ENCODE data around the gene DRC3.
"Not testable (repeated sequence)": the region's sequence is repeated elsewhere in the genome, so short reads cannot be mapped to it uniquely, and the experiment has no call there.

DRC3 gene, protein sequence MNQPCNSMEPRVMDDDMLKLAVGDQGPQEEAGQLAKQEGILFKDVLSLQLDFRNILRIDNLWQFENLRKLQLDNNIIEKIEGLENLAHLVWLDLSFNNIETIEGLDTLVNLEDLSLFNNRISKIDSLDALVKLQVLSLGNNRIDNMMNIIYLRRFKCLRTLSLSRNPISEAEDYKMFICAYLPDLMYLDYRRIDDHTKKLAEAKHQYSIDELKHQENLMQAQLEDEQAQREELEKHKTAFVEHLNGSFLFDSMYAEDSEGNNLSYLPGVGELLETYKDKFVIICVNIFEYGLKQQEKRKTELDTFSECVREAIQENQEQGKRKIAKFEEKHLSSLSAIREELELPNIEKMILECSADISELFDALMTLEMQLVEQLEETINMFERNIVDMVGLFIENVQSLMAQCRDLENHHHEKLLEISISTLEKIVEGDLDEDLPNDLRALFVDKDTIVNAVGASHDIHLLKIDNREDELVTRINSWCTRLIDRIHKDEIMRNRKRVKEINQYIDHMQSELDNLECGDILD

DNA sequence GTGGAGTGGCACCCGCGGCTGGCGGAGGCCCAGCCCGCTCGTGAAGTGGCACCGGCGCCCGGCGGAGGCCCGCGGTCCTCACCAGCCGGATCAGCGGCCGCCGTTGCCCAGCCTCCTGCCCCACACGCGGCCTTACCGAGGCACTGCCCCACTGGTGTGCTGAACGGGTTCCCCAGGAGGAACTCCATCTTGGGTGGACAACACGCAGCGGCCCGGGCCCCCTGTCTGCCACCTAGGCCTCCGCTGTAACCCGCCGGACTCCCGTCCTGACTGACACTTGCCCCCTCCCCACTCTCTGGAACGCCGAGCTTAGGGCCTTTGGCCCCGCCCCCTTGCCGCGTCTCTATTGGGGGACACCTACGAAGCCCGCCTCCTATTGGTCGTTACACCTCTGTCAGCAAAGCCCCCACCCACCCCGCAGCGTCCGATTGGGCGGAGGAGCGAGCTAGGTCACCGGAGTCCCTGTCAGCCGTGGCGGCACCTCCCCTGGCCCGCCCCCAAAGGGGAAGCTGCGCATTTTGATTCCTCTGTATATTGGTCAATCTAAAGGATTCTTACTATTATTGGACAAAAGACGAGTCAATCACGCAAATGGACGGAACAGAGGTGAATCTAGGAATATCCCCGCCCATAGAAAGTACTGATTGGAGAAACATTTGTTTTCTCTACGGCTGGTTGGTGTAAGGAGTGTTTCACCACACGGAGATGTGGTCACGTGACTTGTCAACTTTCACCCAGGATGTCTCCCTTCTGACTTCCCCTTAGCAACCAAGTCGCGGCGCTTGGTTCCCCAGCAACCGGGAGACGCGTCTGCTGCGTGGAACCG is at the start of gene DRC3, which contains the start of gene TOM1L2:
DRC3 (plus strand) TSS at position 737 of the 826 bp plus-strand sequence. CDS start 4,737 bp downstream, outside the sequence.
TOM1L2 (minus strand) TSS at position 275 of the 826 bp plus-strand sequence; CDS start at position 188, 87 bp downstream.
- DNase-seq = peak; percentile 100

DNA sequence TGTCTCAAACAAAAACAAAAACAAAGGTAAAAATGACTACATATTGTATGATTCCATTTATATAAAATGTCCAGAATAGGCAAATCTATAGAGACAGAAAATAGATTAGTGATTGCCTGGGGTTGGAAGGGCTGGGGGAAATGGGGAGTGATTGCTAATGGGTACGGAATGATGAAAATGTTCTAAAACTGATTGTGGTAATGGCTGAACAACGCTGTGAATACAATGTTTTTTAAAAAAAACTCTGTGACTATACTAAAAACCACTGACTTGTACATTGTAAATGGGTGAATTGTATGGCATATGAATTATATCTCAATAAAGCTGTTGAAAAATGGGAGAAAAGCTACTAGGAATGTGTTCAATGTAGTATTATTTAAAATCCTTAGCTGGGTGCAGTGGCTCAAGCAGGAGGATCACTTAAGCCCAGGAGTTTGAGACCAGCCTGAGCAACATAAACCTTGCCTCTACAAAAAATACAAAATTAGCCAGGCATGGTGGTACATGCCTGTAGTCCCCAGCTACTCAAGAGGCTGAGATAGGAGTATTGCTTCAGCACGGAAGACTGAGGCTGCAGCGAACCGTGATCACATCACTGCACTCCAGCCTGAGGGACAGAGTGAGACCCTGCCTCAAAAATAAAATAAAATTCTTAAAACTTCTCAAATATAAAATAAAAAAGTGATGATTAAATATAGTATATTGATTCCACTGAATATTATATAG is 48.4 kb upstream of the DRC3 start:
- DNase-seq = peak; percentile 57

DNA sequence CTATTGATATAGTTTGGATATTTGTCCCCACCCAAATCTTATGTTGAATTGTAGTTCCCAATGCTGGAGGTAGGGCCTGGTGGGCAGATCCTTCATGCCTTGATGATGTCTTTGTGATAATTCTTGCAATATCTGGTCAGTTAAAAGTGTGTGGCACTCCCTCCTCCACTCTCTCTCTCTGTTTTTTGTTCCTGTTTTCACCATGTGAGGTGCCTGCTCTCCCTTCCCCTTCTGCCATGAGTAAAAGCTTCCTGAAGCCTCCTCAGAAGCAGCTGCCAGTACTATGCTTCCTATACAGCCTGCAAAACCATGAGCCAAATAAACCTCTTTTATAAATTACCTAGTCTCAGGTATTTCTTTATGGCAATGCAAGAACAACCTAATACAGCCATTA is 47.8 kb upstream of the DRC3 start:
- DNase-seq = no peak

DNA sequence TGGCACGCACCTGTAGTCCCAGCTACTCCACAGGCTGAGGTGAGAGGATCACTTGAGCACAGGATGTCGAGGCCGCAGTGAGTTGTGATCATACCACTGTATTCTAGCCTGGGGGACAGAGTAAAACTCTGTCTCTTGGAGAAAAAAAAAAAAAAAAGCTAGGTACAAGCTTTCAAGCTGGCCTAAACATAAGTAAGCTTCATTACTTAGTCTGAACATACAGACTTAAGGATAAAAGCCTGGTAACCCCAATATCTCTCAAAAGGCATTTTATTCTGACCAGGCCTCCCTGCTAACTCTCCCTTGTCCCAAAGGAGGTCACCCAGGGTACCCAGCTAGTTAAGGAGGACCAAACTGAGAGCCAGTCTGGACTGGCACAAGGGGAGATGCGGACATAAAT is 46.6 kb upstream of the DRC3 start:
- no peak for DNase-seq

DNA sequence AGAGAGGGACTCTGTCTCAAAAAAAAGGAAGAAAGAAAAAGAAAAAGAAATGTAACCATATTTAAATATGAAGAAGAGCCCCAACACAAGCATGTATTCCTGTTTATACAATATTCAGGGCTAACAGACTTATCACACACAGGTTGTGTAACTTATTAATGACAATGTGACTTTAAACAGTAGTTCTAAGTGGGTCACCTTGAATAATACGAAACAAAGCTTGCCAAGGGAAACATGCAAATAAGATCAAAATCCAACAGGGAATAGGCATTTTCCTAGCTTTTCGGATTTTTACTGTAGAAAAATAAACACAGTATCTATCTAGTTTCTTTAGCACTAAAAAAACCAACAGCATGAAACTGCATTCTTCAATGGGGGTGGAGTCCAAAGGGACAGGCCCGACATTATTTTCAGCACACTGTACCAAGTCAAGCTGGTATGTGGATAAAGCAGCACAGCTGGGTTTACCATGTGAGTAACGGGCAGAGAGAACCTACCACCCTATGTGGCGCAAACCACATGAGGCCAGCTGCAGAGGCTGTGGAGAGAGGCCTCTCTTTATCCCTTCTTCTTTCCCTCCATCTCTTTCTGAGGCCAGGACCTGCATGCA is 45.7 kb upstream of the DRC3 start:
- no peak for DNase-seq

DNA sequence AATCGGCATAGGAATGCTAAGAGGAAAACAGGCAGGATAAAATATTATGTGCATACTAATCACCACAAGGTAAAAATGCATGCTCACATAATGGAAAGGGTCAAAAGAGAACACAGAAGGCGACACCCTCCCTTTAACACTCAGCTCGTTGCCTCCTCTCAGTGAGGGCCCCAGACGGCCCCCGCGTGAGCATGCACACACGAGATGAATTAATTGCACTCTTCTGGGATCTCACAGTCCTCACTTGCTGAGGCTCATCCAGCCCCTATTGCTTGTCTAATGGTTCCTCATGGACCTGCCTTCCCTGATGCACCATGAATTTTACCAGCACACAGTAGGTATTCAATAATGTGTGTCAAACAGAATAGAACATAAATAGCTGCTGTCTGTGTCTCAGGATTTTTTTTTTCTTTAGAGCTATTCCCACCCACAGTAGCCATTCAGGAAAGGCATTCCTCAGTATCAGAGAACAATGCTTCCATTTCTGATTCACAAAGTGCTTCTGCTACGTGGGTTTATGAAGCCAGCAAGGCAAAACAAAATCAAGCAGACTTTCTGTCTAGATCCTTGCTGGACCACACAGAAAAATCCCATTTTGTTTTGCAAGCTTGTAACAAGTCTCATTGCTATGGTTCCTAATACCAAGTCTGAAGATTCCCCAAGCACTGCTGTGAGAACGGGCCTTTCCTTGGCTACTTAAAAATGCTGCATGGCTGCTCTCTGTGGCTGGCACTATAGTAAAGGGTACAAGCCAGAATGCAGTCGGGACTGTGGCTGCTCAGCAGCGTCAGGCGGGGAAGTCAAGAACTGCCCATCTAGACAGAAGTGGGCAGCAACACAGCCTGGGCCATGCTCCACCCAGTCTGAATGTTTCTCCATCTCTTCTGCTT is 44.0 kb upstream of the DRC3 start:
- DNase-seq = no peak

DNA sequence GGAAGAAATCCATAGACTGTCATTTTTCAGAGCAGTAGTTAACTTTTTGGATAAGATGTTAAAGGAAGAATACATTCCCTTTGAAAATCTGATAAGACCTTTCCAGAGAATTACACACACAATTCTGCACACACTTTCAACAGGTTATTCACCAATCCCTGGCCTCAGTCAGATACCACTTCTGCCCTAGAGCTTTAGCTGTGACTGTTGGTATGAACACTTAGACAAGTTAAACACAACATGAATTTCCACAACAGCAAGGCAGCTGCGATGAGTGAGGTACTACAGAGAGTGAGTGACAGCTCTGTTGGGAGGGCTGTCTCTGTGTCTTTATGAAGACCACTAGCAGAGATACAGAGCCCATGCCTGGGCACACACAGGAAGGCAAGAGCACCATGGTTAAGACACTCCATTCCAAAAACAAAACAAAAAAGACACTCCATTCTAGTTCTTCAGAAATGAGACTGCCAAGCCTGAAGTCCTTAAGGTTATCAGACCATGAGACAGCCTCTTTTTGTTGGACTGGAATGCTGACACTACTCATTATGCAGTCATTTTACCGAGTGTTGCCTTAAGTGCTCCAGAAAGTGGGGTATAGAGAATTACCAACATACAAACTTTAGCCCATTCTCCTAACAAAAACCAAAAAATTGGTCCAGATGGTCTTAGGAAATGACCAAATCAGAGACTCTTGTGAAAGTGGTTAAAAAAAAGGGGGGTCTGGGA is 42.8 kb upstream of the DRC3 start:
- no peak for DNase-seq

DNA sequence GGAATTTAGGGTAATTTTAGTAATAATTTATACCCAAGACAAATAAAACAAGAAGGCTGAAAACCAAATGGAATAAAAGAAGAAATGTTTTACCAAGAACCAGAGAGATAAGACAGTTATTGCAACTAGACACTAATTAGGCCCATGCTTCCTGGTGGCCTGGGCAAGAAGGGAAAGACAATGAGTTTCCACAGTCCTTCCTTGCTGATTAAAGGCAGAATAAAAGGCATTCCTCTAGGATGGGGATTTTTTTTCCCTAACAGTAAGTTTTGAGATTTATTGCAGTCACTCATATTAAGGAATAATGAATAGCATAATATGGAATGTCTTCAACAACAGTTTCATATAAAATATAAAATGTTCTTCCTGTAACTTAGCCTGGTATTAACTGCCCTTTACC is 42.0 kb upstream of the DRC3 start:
- no peak for DNase-seq

DNA sequence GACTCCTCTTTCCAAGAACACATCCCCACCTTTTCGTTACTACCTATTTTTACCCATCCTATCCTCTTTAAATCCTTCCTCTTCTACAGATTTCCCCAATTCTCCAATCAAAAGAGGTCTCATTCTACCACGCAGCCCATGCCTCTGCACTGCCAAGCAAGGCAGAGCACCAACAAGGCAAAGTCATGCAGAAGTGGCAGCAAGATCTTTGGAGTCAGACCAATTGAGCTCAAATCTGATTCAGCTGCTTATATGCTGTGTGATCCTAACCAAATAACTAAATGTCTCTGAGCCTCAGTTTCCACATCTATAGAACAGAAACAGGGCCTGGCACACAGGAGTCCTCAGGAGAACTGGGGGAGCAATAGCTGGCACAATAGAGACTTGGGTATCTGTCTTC is 41.5 kb upstream of the DRC3 start:
- no peak for DNase-seq

DNA sequence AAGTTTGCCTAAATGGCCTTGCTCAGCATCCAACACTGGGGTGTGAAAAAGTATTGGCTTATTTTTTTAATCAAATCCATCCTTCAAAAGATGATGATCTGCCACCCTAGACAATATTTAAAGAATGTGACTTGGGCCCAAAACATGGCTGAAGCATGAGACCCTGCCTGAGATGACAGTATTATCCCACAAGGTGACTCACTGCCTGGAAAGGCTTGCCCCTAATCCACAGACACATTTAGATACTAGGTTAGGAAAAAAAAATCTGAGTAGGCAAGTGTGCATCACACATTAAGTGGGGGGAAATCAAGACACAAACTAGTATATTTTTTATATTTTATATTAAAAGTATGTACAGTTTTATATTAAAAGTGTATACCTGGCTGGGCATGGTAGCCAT is 38.9 kb upstream of the DRC3 start:
- peak; percentile 57 for DNase-seq

DNA sequence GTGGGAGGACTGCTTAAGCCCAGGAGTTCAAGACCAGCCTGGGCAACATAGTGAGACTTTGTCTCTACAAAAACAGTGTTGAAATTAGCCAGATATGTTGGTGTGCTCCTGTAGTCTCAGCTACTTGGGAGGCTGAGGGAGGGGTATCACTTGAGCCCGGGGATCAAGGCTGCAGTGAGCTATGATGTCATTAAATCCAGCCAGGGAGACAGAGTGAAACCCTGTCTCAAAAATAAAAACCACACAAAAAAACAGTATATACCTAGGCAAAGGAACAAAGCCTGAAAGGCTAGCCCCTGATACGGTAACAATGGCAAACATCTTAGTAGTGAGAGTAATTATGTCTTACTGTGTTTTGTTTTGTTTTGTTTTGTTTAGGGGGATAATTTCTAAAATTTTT is 38.4 kb upstream of the DRC3 start:
- DNase-seq = no peak

DNA sequence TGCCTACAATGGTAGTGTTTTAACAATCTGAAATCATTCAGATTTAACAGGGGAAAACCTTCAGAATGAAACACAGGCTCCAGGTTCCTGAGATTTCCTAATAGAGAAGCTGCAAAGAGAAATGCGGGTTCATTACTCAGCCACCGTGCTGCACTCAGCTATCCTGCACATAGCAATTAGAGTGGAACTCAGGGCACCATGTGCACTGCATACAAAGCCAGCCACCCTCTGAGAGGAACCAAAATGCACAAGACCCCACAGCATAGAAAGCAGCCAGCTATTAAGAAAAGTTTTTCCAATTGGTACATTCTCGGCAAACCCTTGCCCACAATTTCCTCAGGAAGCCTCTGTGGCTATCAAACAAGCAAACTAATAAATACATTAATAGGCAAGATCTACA is 37.9 kb upstream of the DRC3 start:
- no peak for DNase-seq

DNA sequence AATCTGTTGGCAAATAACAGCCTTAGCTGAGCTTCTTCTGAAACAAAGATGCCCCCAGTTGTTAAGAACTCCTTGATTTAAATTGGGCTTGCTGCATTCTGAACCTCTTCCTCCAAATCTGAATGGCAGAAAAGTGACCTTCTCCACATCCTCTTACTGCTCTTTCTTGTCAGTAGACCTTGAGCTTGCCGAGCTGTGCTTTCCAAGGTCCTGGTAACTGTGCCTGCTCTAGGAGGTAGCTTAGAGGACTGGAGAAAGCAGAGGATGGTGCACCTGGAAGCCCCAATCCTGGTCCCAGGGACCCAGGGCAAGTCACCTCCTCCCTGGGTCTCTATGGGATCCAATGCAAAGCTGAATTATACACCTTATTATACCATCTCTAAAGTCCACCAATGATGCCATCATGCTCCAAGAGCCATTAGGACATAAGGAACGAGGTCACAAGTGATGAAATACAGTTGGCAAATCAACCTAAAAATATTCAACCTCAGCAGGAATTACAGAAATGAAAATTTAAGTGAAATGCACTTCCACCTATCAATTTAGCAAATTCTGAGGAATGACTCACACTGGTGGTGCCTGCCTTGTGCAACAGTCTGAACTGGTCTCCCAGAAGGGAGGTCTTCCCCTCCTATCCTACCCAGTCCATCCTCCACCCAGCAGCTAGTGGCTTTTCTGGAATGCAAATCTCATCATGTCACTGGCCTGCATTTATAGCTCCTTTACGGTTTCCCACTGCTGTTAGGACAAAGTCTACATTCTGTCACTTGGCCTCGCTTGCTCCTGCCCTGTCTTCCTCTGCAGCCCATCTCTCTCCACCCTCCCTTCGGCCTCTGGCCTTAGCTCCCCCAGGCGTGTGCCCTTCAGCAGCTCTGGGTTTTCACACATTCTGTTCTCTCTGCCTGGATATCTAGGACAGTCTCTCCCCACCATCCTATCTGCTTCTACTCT is 37.1 kb upstream of the DRC3 start:
- peak; percentile 93 for DNase-seq

DNA sequence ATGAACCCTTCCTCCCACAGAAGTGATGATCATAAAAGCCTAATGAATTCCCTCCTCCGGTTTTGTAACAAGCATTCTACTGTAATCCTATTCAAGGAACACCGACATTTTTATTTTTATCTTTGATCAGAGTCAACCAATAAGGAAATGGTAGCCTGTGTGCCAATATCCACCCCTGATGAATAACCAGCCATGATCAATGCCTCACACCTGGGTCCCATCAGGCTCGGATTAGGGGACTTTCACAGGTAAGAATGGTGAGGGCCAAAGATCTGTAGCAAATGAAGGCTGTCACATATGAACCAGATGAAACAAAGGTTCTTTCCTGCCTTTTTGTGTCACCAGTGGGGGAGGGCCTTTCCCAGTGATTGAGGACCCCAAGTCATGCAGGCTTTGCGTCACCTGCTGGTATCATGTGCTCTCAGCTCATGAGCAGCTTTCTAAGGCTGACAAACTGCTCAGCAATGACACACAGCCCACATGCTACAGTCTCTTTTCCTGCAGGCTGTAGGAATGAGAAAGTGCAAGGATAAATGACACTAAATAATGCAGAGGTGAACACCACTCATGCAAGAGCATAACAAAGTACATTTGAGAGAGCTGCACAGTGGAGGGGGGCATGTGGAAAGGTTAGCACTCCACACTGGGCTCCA is 35.3 kb upstream of the DRC3 start:
- no peak for DNase-seq

DNA sequence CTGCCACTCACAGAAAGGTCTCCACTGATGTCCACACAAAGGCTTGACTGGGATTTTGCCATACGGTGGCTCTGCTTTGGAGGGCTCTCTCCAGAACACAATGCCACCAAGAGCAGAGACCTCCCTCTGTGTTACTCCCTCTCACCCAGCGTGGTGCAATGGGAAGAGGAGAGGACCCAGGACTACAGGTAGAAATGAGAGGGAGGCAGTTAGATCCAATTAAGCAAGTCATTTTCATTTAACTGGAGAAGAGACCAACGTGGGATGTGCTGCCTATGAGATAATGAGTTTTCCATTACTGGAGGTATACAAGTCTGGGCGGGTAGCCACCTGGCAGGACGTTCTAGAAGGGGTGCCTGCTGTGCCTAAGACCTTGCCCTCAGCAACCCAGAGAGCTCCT is 34.7 kb upstream of the DRC3 start:
- DNase-seq = no peak

DNA sequence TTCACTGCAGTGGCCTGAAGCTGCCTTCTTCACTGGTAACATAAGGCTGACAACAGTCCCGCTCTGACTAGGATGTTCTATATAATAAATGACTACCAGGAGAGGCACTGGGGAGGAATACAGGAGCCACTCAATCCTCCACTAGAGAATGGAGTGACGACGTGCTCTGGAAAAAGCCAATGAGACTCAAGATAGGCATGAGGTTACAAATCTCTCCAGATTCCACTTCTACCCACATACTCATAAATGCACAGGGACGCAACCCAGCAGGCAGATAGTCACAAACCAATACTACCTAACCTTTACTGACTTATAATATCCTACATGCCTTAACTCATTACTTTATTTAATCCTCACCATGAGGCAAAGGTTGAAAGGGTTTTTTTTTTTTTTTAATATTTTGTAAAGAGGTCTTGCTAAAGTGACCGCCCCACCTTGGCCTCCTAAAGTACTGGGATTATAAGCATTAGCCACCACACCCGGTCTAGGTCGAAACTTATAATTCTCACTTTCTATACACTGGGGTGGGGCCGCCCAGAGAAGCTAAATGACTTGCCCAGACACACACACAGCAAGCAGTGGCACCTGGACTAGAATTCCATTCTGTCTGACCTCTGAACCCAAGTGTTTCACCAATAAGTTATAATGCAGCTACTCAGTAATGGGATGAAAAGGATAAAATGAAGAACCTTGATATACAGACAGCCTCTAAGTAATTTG is 34.1 kb upstream of the DRC3 start:
- DNase-seq = no peak

DNA sequence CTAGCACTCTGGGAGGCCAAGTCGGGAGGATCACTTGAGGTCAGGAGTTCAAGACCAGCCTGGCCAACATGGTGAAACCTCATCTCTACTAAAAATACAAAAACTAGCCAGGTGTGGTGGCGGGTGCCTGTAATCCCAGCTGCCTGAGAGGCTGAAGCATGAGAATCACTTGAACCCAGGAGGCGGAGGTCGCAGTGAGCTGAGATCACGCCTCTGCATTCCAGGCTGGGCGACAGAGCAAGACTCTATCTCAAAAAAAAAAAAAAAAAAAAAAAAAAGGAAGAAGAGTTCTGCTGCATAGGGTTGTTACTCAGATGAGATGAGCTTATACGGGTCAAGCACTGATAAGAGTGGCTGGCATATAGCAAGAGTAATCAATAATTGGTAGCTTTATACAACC is 32.7 kb upstream of the DRC3 start:
- DNase-seq = not testable (repeated sequence)

DNA sequence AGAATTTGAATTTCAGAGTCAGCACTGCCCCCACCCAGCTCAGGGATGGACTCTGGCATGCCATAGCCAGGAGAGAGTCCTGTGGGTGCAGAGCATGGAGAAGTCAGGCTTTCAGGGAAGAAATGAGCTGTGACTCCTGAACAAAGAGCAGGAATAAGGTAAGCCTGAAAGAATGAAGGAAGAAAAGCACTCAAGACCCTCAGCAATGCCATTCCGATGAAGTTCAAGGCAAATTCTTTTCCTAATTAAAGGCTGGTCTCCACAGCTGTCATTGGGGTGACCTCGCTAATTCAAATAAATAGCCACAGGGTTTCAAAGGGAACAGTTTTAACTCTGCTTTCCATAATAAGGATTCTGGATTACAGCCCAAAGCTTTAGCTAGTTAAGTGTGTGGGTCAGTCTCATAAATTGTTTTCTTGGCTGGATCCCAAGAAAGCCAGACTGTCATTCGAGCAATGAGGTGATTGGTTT is 32.2 kb upstream of the DRC3 start:
- DNase-seq = peak; percentile 38

All from HCEC 1CT (cell line).